SIG-M5 treated with dmso at 0.1 percent for 504 hours (cell line): ENCODE results near the gene FAM184B.

Experiments
- DNase-seq: peaks from one replicate; lab custom pipeline; 2025; ENCODE audit not compliant: unreplicated experiment; lab: John Stamatoyannopoulos, UW

The FAM184B gene

GRCh38 chr4:17778431-17778830, 3.0 kb downstream of the FAM184B start:
- DNase-seq = no peak

- DNase-seq = no peak
Measured at GRCh38 chr4:17773135-17773698, 8.2 kb downstream of the FAM184B start.

GRCh38 chr4:17771284-17771908, 10.0 kb downstream of the FAM184B start:
- DNase-seq = no peak

GRCh38 chr4:17770845-17771244, 10.6 kb downstream of the FAM184B start:
- no peak for DNase-seq

- DNase-seq = no peak
Measured at GRCh38 chr4:17769406-17770174, 11.8 kb downstream of the FAM184B start.

- DNase-seq = no peak
Measured at GRCh38 chr4:17766826-17767458, 14.5 kb downstream of the FAM184B start.

- DNase-seq = no peak
Measured at GRCh38 chr4:17765514-17766286, 15.7 kb downstream of the FAM184B start.

- no peak for DNase-seq
Measured at GRCh38 chr4:17763931-17764330, 17.5 kb downstream of the FAM184B start.

GRCh38 chr4:17763416-17763815, 18.0 kb downstream of the FAM184B start:
- no peak for DNase-seq

- DNase-seq = no peak
Measured at GRCh38 chr4:17762726-17763125, 18.7 kb downstream of the FAM184B start.

GRCh38 chr4:17761062-17761461, 20.4 kb downstream of the FAM184B start:
- DNase-seq = no peak

- DNase-seq = no peak
Measured at GRCh38 chr4:17760626-17761025, 20.8 kb downstream of the FAM184B start.

GRCh38 chr4:17758485-17758884, 22.9 kb downstream of the FAM184B start:
- DNase-seq = no peak

- no peak for DNase-seq
Measured at GRCh38 chr4:17757621-17758020, 23.8 kb downstream of the FAM184B start.

- DNase-seq = no peak
Measured at GRCh38 chr4:17753646-17754045, 27.8 kb downstream of the FAM184B start.

GRCh38 chr4:17740702-17741101, 40.7 kb downstream of the FAM184B start:
- no peak for DNase-seq

GRCh38 chr4:17736484-17736883, 44.9 kb downstream of the FAM184B start:
- DNase-seq = no peak

- no peak for DNase-seq
Measured at GRCh38 chr4:17726911-17727310, 54.5 kb downstream of the FAM184B start.

GRCh38 chr4:17723648-17724047, 57.8 kb downstream of the FAM184B start:
- DNase-seq = no peak

- no peak for DNase-seq
Measured at GRCh38 chr4:17722356-17722700, 59.1 kb downstream of the FAM184B start.
